NOMO-1 treated with DMSO at 0.1 percent for 48 hours (cell line): ENCODE results near the gene LYG2.
"Not testable (repeated sequence)": the region's sequence is repeated elsewhere in the genome, so short reads cannot be mapped to it uniquely, and the experiment has no call there.

Experiments used
- DNase-seq: peaks from one replicate; lab custom pipeline; 2025; ENCODE audit not compliant: unreplicated experiment; lab: John Stamatoyannopoulos, UW

LYG2 gene

DNA sequence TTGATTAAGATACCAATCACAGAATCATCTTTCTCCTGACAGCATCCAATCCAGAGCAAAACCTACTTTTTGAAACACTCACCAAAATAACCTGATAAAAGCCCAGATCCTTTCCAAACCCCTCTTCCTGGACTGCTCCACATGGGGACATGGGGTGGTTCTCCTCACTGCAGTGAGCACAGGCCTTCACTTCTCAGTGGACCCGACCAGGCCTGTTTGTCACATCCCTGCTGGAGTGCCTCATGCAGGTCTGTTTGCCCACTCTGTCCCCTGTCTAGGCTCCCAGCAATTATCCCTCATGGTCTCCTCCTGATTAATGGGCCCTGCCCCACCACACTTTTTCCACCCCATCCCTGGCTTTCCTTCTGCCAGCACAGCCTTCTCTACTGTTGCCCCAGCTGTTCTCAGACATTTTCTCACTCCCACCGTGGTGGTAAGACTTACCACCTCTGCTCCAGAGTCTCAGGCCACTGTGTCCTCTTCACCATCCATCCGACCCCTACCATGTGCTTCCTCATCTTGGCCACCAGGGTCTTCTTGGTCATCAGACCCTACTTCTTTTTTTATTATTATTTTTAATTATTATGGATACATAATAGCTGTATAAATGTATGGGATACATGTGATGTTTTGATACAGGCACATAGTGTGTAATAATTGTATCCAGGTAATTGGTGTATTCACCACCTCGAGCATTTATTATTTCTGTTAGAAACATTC lies 53.3 kb downstream of the LYG2 start:
- no peak for DNase-seq

DNA sequence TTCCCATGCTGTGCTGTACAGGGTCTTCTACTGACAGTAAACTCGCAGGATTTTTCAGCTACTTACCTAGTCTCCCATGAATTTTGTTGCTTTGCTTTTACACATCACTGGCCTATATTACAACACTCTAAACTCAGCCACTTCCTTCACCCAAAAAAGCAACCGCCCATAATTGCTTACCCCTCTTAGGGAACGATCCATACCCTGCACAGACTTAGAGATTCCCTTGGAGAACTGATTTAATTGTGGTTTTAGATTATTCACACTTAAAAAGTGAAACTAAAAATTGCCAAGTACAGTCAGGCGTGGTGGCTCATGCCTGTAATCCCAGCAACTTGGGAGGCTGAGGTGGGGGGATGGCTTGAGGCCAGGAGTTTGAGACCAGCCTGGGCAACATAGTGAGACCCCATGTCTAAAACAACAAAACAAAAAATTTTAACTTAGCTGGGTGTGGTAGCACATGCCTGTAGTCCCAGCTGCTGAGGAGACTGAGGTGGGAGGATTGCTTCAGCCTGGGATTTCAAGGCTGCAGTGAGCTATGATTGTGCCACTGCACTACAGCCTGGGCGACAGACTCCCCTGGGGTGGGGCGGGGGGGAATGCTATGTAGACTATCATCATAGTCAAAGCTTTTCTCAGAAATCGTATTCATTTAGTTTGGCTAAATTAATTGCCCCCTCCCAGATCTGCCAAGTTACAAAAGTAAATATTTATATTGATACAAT lies 55.2 kb downstream of the LYG2 start:
- peak; percentile 54 for DNase-seq

DNA sequence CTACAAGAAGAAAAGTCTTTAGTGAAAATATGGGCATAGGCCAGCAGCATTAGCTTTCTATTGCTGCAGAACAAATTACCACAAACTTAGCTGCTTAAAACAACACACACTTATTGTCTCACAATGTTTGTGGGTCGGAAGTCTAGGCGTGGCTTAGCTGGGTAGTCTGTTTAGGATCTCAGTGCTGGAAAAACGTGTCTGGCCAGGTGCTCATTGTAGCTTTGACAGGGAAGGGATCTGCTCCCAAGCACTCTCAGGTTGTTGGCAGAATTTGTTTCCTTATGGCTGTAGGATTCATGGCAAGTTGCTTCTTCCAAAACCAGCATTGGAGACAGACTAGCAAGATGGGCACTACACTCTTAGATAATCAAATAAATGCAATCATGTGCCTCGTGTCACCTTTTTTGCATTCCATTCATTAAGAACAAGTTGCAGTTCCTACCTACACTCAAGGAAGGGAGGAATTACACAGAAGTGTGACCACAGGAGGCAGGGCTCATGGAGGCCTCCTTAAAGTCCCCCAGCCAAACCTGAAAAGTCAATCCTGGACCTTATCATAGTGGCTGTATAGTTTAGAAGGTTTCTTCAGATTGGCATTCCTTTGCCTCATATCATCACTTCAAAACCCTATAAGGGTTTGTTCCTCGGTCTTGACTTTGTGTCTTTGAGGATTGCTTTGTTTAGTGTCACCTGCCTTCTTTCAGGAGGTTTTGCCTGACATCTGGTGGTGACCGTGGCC lies 57.2 kb downstream of the LYG2 start:
- DNase-seq = no peak

DNA sequence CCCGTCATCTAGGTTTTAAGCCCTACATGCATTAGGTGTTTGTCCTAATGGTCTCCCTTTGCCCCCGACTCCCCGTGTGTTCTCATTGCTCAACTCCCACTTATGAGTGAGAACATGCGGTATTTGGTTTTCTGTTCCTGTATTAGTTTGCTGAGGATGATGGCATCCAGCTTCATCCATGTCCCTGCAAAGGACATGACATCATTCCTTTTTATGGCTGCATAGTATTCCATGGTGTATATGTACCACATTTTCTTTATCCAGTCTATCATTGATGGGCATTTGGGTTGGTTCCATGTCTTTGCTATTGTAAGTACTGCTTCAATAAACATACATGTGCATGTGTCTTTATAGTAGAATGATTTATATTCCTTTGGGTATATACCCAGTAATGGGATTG lies 63.1 kb downstream of the LYG2 start:
- not testable (repeated sequence) for DNase-seq
